ENCODE results near the gene EPRS1.
"Not testable (repeated sequence)": the region's sequence is repeated elsewhere in the genome, so short reads cannot be mapped to it uniquely, and the experiment has no call there.

Gene EPRS1

DNA sequence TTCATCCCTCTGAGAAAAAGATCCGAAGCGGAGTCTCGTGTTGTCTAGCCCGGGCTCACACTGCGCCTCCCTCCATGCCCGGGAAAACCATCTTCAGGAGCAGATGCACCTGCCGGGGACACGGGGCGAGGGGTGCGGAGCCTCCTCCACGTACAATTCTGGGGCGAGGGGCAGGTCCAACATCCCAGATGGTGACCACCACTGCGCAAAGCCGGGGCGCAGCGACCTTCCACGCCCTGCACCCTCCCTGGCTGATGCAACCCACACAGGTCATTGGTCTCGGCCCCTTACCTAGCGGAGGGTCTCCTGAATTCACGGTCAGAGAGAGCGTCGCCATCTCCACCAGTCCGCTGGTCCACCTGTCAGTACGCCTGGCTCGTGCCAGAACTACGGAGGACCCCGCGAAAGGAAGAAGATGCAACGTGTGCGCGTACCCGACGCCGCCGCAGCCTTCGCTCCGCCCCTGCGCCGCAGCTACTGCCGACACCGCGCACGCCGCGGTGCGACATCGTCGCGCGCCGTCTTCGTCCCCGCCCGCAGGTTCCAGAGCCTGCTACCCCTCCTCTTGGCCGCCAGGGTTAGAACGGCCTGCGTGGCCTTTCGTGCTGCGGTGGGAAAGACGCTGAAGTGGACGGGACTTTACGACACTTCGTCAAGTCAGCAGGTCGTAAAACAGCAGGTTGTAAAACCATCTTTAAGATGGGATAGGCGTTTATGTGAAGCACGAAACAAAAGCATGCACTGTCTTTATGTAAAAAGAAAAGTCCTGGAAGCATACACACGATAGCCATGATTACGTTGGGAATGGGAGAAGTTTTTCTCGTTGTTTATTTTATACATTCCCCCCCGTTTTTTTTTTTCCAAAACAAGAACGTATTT lies at the start of gene EPRS1:
TSS of gene EPRS1 (minus strand) at position 454 of the 879 bp plus-strand sequence. CDS start at position 337, 117 bp downstream.
- peak; percentile 99 for DNase-seq (ENCODE audit: low read depth)

GRCh38 chr1:220094016-220094911 lies 48.0 kb upstream of the EPRS1 start, which contains the start of gene IARS2:
Gene IARS2, plus strand, starts transcription at chr1:220094132. Its CDS starts 85 bp downstream, at chr1:220094217.
- DNase-seq (ENCODE audit: low read depth), result peak; percentile 72

DNA sequence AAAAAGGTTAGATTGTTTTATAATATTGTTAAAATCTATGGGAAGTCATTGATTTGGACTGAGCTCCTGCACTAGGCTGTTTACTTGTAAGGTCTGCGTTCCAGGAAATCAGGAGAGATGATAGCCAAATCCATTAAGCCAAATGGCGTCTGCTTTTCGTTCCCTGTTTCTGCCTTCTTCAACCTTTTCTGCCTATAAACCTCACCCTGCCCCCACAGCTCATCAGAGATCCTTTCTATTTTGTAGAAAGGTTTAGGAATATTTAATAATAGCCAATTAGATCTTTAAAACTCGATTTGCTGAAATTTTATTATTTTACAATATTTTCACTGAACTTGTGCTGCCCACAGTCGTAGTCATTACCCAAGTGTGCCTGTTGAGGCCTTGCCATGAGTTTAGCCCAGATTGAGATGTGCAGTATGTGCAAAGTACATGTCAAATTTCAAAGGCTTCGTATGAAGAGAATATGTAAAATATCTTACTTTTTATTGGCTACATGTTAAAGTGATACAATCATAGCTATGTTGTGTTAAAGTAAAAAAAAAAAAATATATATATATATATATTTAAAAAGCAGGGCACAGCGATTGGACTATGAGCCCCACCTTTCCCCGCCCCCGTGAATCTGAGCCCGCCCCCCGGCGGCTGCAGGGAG lies 47.2 kb upstream of the EPRS1 start:
- DNase-seq (ENCODE audit: low read depth), result no peak

DNA sequence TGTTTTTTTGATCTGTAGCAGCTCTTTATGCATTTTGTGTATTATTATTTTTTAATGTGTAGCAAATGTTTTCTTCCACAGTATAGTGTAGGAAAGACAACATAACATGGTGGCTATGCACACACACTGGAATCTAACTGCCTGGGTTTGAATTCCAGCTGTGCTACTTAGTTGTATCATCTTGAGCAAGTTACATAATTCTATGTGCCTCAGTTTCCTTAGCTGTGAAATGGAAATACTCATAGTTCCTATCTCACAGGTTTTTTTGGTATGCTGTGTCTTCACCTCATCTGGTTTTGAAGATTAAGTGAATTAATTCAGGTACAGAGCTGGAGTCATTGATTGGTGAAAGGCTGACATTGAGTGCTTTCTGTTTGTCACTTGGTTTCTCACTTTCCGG lies 46.4 kb upstream of the EPRS1 start:
- no peak for DNase-seq (ENCODE audit: low read depth)

DNA sequence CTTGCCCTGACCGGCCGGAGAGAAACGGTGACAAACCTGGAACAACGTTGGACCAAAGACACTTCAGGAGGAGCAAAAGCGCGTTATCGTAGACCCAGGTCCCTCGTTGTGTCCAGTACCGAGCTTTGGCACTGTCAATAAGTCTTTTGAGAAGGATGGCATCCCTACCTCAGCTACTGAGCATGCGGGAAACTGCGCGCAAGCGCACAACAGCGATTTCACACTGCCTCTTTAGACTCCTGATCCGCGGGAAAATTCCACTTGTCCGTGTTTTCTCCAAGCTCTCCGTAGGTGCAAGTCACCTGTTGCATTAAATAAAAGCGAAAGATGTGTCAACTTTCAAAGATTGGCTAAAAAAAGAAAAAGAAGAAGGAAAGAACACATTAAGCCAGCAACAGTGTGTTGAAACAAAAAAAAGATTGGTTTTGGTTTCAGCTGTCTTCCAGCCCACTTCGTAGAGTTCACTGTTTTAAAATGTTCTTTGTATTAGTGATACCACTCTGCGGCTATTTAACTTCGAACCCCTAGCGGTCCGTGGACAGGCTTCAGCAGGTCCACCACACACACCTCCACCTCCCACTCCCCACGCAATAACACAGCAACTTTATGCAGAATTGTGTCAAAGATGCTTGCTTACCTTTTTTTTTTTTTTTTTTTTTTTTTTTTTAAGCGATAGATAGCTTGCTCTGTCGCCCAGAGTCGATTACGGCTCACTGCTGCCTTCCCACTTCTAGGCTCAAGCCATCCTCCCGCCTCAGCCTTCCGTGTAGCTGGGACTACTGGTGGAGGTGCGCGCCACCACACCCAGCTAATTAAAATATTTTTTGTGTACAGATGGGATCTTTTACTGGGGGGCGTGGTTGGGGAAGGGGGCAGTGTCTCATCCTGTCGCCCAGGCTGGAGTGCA lies 43.6 kb upstream of the EPRS1 start, which contains the start of gene BPNT1:
TSS of gene BPNT1 (minus strand) at position 139 of the 907 bp plus-strand sequence. CDS start 9,942 bp downstream, outside the sequence.
- peak; percentile 95 for DNase-seq (ENCODE audit: low read depth)

DNA sequence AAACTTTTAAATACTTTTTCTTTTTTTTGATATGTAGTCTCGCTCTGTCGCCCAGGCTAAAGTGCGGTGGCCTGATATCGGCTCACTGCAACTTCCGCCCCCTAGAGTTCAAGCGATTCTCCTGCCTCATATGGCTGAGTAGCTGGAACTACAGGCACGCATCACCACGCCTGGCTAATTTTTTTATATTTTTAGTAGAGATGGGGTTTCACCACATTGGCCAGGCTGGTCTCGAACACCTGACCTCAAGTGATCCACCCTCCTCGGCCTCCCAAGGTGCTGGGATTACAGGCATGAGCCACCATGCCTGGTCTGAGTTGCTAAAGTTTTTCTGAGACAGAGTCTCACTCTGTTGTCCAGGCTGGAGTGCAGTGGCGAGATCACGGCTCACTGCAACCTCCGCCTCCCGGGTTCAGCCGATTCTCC lies 40.0 kb upstream of the EPRS1 start:
- not testable (repeated sequence) for DNase-seq (ENCODE audit: low read depth)

GRCh38 chr1:220084460-220084859 lies 38.2 kb upstream of the EPRS1 start:
- no peak for DNase-seq (ENCODE audit: low read depth)

DNA sequence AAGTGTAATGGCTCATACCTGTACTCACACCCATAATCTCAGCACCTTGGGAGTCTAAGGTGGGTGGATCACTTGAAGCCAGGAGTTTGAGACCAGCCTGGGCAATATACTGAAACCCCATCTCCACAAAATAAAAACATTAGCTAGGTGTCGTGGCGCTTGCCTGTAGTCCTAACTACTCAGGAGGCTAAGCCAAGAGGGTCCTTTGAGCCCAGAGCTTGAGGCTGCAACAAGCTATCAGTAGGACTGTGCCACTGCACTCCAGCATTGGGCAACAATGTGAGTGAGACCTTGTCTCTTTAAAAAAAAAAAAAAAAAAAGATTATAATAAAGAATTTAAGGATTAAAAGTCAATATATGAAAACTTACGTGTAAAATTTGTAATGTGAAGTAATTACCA lies 31.6 kb upstream of the EPRS1 start:
- no peak for DNase-seq (ENCODE audit: low read depth)

GRCh38 chr1:220076861-220077762 lies 30.8 kb upstream of the EPRS1 start:
- no peak for DNase-seq (ENCODE audit: low read depth)

GRCh38 chr1:220067269-220068204 lies 21.2 kb upstream of the EPRS1 start:
- DNase-seq (ENCODE audit: low read depth), result no peak

- DNase-seq (ENCODE audit: low read depth), result no peak
Observed at GRCh38 chr1:220062629-220063028, 16.3 kb upstream of the EPRS1 start.

DNA sequence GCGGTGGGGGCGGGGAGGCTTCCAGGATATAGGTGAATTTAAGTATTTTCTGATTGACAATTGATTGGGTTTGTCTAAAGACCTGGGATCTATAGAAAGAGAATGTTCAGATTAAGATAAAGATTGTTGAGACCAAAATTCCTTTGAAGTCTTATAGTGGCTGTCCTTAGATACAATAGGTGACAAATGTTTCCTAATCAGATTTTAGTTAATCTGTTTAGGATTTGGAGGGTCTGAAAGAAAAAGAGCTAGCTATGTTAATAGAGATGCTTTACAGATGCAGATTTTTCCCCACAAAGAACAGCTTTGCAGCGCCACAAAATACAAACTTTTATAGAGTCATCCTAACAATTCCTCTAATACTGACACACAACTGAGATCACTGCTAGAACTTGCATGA lies 14.6 kb upstream of the EPRS1 start:
- DNase-seq (ENCODE audit: low read depth), result no peak

DNA sequence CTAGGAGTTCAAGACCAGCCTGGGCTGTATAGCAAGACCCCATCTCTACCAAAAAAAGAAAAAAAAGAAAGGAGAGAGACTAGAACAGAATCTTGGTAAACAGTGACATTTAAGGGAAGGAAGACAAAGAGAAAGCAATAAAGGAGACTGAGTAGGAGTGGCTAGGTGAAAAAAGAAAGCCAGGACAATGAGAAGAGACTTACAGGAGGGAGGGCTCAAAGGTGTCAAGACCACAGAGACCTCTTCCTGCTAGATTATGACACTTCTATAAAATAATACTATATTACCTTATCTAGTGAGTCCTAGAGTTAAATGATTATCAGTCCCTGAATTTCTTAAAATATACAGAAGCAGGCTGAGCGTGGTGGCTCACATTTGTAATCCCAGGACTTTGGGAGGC lies 10.1 kb upstream of the EPRS1 start:
- no peak for DNase-seq (ENCODE audit: low read depth)

GRCh38 chr1:220045356-220046051 lies 801 bp downstream of the EPRS1 start:
- DNase-seq (ENCODE audit: low read depth), result no peak

- no peak for DNase-seq (ENCODE audit: low read depth)
Observed at GRCh38 chr1:220044678-220045355, 1.5 kb downstream of the EPRS1 start.

- DNase-seq (ENCODE audit: low read depth), result no peak
Observed at GRCh38 chr1:220043646-220044045, 2.7 kb downstream of the EPRS1 start.

- DNase-seq (ENCODE audit: low read depth), result no peak
Observed at GRCh38 chr1:220040028-220040596, 6.2 kb downstream of the EPRS1 start.

All from CMK (cell line).